A549 (cell line): ENCODE measurements around the gene BTF3.

Experiments
- MYC ChIP-seq: IDR thresholded peaks from 2 replicates; pipeline ENCODE4 v1.6.1; 2012; ENCODE audit warnings: mild to moderate bottlenecking, inconsistent platforms, low read length, improper control_type of control experiment, borderline replicate concordance
- POLR2A ChIP-seq: IDR thresholded peaks from 2 replicates; pipeline ENCODE4 v1.6.1; 2012; ENCODE audit warnings: mild to moderate bottlenecking, low read length
- POLR2AphosphoS2 ChIP-seq: conservative IDR thresholded peaks from 2 replicates; pipeline ENCODE4 v1.6.1; 2012; ENCODE audit warnings: low read length, improper control_type of control experiment, inconsistent platforms
- TF ChIP-seq, protein P1 (sequence below): fragments of >200 bp; sonication (Bioruptor Twin); formaldehyde crosslinking; IDR thresholded peaks from 3 replicates; pipeline ENCODE4 v1.5.1; 2016

DNA sequence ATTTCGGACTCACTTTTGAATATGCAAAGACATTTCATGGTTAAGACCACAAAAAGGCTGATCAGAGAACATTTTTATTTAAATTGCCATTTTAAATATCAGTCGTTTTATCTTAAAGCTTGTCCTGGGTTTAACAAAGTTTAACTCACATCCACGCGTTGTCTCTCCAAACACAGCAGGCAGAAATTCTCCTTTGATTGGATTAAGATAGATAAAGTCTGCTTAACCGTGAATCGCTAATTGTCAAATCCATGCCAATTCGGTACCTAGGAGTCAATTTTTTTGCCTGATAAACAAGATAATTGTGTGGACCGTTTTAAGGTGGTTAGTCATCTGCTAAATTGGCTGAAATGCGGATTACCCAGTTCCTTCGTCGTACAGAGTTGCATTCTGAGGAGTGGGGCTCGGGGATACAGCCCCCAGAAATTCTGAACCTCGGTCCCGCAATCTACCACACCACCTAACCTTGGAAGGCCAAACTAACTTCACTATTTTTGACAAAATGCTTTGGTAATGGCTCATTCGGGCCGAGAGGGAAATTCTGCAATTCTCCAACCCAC, 665 bp upstream of the BTF3 start:
- TF ChIP-seq, protein P1, sequence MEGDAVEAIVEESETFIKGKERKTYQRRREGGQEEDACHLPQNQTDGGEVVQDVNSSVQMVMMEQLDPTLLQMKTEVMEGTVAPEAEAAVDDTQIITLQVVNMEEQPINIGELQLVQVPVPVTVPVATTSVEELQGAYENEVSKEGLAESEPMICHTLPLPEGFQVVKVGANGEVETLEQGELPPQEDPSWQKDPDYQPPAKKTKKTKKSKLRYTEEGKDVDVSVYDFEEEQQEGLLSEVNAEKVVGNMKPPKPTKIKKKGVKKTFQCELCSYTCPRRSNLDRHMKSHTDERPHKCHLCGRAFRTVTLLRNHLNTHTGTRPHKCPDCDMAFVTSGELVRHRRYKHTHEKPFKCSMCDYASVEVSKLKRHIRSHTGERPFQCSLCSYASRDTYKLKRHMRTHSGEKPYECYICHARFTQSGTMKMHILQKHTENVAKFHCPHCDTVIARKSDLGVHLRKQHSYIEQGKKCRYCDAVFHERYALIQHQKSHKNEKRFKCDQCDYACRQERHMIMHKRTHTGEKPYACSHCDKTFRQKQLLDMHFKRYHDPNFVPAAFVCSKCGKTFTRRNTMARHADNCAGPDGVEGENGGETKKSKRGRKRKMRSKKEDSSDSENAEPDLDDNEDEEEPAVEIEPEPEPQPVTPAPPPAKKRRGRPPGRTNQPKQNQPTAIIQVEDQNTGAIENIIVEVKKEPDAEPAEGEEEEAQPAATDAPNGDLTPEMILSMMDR = no peak
- no peak for TF ChIP-seq POLR2AphosphoS2
- TF ChIP-seq MYC = no peak
- TF ChIP-seq POLR2A = no peak
